ENCODE data around the gene TAOK1. TPM values are rescaled to one million over a fixed set of nuclear protein-coding genes. Genes with fewer than 3 reads are reported as not detected.
"Not testable (repeated sequence)": the region's sequence is repeated elsewhere in the genome, so short reads cannot be mapped to it uniquely, and the experiment has no call there.

Gene TAOK1
- total RNA-seq, 1 donor from 2014 or later: 60.2 TPM

DNA sequence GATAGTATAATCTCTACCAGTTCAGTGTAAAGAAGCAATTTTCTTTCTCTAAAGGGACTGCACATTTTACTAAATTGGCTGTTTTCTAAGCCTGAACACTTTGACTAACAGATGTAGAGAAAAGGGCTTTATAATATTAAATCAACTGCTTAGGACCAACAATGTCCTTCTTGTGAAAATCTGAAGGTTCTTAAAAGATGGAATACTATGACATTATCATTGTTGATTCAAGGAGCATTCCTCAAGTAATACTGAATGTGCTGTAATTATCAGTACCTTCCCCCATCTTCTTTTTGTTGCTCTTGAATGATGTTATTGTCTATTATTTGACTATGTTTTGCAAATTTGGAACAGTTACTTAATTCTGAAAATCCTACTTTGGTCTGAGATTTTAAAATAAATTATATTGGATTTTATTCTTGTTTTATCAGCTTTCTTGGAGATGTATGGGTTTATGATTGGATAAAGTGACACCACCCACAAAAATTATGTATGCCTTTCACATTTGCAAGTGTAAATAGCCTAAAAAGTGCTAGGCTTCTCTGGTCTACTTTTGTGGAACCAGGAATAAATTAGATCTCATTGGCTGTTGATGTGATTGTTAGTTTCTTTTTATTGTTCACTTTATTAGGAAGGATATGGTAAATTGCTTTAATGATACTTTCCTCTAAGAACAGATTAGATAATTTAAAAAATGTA is 53.0 kb downstream of the TAOK1 start:
- intact Hi-C loops (cut with micrococcal nuclease): loop anchor here (5.0 kb wide), 1 partner anchor 51 kb away; the partner anchor contains the start of gene TAOK1

GRCh38 chr17:29444589-29444988 is 54.4 kb downstream of the TAOK1 start:
- intact Hi-C loops (cut with micrococcal nuclease): loop anchor here (5.0 kb wide), 1 partner anchor 52 kb away; the partner anchor contains the start of gene TAOK1

- intact Hi-C loops (cut with micrococcal nuclease): no loop called here
Measured at GRCh38 chr17:29445844-29446243, 55.7 kb downstream of the TAOK1 start.

GRCh38 chr17:29449865-29450671 is 59.9 kb downstream of the TAOK1 start:
- intact Hi-C loops (cut with micrococcal nuclease): no loop called here

GRCh38 chr17:29451121-29451742 is 61.1 kb downstream of the TAOK1 start:
- intact Hi-C loops (cut with micrococcal nuclease): no loop called here

- intact Hi-C loops (cut with micrococcal nuclease): no loop called here
Measured at GRCh38 chr17:29458066-29458465, 67.9 kb downstream of the TAOK1 start.

- intact Hi-C loops (cut with micrococcal nuclease): no loop called here
Measured at GRCh38 chr17:29461483-29462206, 71.5 kb downstream of the TAOK1 start.

- intact Hi-C loops (cut with micrococcal nuclease): no loop called here
Measured at GRCh38 chr17:29469276-29469675, 79.1 kb downstream of the TAOK1 start.

DNA sequence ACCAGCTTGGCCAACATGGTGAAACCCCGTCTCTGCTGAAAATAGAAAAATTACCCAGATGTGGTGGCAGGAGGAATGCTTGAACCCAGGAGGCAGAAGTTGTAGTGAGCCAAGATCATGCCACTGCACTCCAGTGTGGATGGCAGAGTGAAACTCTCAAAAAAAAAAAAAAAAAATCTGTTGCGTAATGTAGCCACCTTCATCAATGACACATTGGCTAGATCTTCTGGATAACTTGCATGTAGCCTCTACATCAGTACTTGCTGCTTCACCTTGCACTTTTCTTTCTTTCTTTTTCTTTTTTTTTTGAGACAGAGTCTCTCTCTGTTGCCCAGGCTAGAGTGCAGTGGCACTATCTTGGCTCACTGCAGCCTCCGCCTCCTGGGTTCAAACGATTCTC is 83.3 kb downstream of the TAOK1 start:
- intact Hi-C loops (cut with micrococcal nuclease): loop anchor here (10.0 kb wide), 1 partner anchor 61 kb away; no protein-coding TSS in a partner anchor

GRCh38 chr17:29474297-29474696 is 84.1 kb downstream of the TAOK1 start:
- intact Hi-C loops (cut with micrococcal nuclease): loop anchor here (10.0 kb wide), 1 partner anchor 61 kb away; no protein-coding TSS in a partner anchor

DNA sequence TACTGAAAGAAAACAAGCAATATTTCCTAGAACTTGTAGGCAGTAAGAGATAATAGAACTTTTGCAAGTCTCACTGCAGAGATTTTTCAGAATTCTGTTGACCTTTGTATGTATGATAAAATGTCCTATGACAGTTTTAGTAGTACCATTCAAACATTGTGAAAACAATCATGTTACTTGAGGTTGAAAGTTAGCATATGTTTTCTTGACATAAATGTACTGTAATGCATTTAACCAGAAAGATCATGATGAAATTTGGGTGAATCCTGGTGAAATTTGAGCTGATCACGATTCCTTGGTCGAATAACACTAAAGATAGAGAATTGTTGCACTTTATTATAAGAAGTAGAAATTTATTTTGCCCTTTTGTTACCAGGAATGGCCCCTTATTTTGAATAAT is 85.7 kb downstream of the TAOK1 start:
- intact Hi-C loops (cut with micrococcal nuclease): loop anchor here (10.0 kb wide), 1 partner anchor 59 kb away; no protein-coding TSS in a partner anchor

DNA sequence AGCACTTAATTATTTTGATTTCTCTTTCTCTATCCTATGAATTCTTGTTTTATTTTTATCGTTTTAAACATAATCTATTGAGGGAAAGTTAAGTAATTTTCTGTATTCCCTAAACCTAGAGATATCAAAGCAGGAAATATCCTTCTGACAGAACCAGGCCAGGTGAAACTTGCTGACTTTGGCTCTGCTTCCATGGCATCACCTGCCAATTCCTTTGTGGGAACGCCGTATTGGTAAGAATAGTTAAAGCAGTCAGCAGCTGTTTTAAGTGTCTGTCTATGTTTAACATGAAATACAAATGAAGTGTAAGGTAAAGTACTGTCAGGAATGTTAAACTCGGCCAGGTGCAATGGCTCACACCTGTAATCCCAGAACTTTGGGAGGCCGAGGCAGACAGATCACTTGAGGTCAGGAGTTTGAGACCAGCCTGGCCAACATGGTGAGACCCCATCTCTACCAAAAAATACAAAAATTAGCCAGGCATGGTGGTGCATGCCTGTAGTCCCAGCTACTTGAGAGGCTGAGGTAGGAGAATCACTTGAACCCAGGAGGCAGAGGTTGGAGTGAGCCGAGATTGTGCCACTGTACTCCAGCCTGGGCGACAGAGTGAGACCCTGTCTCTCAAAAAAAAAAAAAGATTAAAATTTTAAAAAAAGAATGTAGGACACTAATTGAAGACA is 90.2 kb downstream of the TAOK1 start:
- intact Hi-C loops (cut with micrococcal nuclease): not testable (repeated sequence)

DNA sequence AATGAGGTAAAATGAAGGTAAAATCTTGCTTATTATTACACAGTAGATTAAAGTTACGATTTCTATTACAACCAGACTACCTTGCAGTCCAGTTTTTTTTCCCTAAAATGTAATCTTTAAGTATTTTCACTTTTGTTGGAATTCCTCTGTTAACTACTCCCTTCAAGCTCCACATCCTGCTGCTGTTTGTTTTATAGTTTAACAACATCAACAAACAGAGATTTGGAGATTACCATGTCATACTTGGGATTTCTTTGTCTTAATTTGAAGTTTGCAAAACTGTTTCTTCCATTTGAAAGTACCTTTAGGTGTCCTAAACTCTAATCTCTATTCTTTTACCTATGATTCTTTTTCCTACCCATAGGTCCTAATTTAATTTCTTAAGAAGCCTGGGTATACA is 93.3 kb downstream of the TAOK1 start:
- intact Hi-C loops (cut with micrococcal nuclease): no loop called here

- intact Hi-C loops (cut with micrococcal nuclease): no loop called here
Measured at GRCh38 chr17:29495011-29495410, 104.8 kb downstream of the TAOK1 start.

DNA sequence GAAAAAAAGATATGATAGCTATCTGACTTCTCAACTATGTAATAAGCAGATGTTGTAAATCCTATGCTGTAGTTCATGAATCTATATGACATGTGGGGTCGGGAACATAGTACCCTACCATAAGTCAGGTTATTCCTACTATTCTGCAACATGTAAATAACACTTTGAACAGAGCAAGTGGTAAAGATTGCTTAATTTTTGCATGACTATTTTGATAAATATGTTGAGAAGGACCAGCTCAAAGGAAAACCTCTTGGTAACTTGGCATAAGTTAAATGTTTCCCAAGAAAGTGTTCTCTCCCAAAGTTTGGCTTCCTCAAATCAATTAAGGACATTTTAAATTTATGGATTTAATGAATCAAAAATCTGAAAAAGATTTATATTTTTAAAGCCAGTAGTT is 114.5 kb downstream of the TAOK1 start:
- intact Hi-C loops (cut with micrococcal nuclease): no loop called here

DNA sequence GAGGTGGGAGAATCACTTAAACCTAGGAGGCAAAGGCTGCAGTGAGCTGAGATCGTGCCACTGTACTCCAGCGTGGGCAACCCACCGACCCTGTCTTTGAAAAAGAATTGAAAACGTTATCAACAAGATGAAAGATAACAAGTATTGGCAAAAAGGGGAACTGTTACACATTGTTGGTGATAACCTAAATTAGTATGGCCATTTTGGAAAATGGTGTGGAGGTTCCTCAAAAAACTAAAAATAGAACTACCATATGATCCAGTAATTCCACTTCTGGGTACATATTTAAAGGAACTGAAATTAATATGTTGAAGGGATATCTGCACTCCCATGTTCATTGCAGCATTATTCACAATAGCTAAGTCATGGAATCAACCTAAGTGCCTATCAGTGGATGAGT is 115.7 kb downstream of the TAOK1 start:
- intact Hi-C loops (cut with micrococcal nuclease): no loop called here

GRCh38 chr17:29510953-29511352 is 120.8 kb downstream of the TAOK1 start:
- intact Hi-C loops (cut with micrococcal nuclease): no loop called here

DNA sequence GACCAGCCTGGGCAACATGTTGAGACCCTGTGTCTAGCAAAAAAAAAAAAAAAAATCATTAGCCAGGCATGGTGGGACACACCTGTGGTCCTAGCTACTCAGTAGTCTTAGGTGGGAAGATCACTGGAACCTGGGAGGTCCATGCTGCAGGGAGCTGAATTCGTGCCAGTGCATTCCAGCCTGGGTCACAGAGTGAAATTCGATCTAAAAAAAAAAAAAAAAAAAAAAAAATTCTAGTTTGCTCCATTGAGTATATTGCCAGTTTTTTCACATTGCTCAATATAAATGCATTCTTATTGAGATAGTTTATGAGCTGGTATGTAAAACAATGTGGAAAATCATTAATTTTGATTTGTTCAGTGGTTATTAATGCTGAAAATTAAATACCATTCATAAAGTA is 124.6 kb downstream of the TAOK1 start:
- intact Hi-C loops (cut with micrococcal nuclease): no loop called here

DNA sequence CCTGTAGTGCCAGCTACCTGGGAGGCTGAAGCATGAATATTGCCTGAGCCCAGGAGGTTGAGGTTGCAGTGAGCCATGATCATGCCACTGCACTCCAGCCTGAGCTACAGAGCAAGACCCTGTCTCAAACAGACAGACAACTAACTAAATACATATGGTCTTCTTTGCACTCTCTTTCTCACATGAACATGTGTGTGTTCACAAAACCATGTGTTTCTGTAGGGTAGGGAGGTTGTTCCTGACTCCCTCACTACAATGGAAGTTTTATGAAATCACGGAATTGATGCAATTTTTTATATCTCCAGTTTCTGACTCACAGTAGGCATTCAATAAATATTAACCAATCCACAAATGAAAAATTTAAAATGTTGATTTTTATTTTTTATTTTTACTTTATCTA is 128.2 kb downstream of the TAOK1 start:
- intact Hi-C loops (cut with micrococcal nuclease): no loop called here

DNA sequence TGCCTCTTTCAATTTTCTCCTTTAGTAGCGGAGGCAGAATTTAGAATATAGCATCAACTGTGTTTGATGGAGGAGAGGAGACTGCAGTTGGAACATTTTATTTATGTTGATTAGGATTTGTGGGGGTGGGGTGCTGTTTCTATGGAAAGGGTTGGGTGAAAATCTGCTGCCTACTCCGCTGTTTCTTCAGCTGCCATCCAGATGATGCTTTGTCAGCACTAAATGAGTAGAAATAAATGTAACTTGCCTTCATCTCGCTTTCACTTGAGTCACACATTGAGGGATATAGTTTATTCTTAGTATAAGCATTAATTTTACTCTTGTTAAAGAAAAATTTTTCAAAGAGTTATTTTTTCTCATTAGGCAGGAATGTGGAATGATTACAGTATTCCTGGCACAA is 134.5 kb downstream of the TAOK1 start:
- intact Hi-C loops (cut with micrococcal nuclease): no loop called here

DNA sequence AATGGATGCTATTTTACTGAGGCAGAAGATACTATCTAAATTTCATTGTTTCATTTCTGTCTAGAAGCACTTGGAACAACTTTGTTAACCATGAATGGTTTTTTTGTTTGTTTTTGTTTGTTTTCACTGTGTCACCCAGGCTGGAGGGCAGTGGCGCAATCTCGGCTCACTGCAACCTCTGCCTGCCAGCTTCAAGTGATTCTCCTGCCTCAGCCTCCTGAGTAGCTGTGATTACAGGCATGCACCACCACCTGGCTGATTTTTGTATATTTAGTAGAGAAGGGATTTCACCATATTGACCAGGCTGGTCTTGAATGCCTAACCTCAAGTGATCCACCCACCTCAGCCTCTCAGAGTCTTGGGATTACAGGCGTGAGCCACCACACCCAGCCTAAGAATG is 136.2 kb downstream of the TAOK1 start:
- intact Hi-C loops (cut with micrococcal nuclease): no loop called here

All from T-helper 1 cell treated with Interleukin-12 subunit alpha and Interleukin-12 subunit beta and Interleukin-4 antibody, amounts not matched to agents 30 ng/mL and 1 ng/mL, for 36 hours (primary cell).